Measurements from ENCODE around the gene IL12RB2.

GRCh38 chr1:67371043-67371442, 63.4 kb downstream of the IL12RB2 start:
- TF ChIP-seq CTCF (IDR thresholded peaks at IDR 0.05; ENCODE audit: low read depth, low read length) (no peak), EZH2phosphoT487 (IDR thresholded peaks at IDR 0.05; ENCODE audit: low read depth) (no peak)
